GM12865 (cell line): ENCODE data around the gene MAP3K13.
A peak's percentile ranks its signal among the peaks of the same experiment; 100 is the strongest.

Experiments used
- DNase-seq: peaks from one replicate; pipeline ENCODE4 v3.0.0; 2010; ENCODE audit warnings: low read depth
- H3K4me3 ChIP-seq: 2 replicates; pipeline ENCODE4 v1.5.1; 2011; ENCODE audit warnings: mild to moderate bottlenecking, low read depth, low read length, control low read depth
- CTCF ChIP-seq: IDR thresholded peaks from 2 replicates; pipeline ENCODE4 v1.5.1; 2011; ENCODE audit warnings: low read length, control low read depth, low read depth, inconsistent platforms; ENCODE audit not compliant: insufficient read depth; ENCODE audit errors: missing control alignments

Gene MAP3K13

GRCh38 chr3:185340751-185341150 is 22.2 kb upstream of the MAP3K13 start:
- TF ChIP-seq CTCF = no peak
- DNase-seq = no peak

GRCh38 chr3:185341616-185342458 is 21.1 kb upstream of the MAP3K13 start:
- no peak overlapping the region for H3K4me3 ChIP-seq
- no peak for TF ChIP-seq CTCF
- no peak for DNase-seq

More at GRCh38 chr3:185340751-185341150, 22.2 kb upstream of the MAP3K13 start:
- H3K4me3 ChIP-seq = no peak overlapping the region

- H3K4me3 ChIP-seq = no peak overlapping the region
- peak; percentile 34 for DNase-seq
- TF ChIP-seq CTCF = no peak
Measured at GRCh38 chr3:185342459-185343174, 20.3 kb upstream of the MAP3K13 start.

- no peak overlapping the region for H3K4me3 ChIP-seq
- no peak for TF ChIP-seq CTCF
- no peak for DNase-seq
Measured at GRCh38 chr3:185347399-185347798, 15.5 kb upstream of the MAP3K13 start.

- H3K4me3 ChIP-seq = no peak overlapping the region
- no peak for DNase-seq
- TF ChIP-seq CTCF = no peak
Measured at GRCh38 chr3:185350841-185351240, 12.1 kb upstream of the MAP3K13 start.

- TF ChIP-seq CTCF = no peak
- no peak overlapping the region for H3K4me3 ChIP-seq
- no peak for DNase-seq
Measured at GRCh38 chr3:185351396-185351795, 11.5 kb upstream of the MAP3K13 start.
